Left lung (tissue), 10 donors: ENCODE measurements around the gene SERPINI1. TPM values are rescaled to one million over a fixed set of nuclear protein-coding genes. Genes with fewer than 3 reads are reported as not detected.
"Not testable (repeated sequence)": the region's sequence is repeated elsewhere in the genome, so short reads cannot be mapped to it uniquely, and the experiment has no call there.

Source experiments
- ATAC-seq: fragments of 200-7000 bp; cut with Tn5 transposase; one replicate; pipeline ENCODE4 v1.9.1; 2020; ENCODE audit warnings: moderate library complexity
- DNase-seq, 4 donors: peaks; one replicate each; pipeline ENCODE4 v3.0.0-alpha.2; 2013 to 2020
- H3K27ac ChIP-seq, 2 donors: fragments of 200-600 bp; sonication (generic) in 1 of 2; one replicate each; pipeline versions ENCODE4 v1.5.0 to v1.8.0; 2020 to 2021
- H3K27me3 ChIP-seq, 2 donors: fragments of 200-600 bp; sonication (generic) in 1 of 2; one replicate each; pipeline versions ENCODE4 v1.5.0 to v1.8.0; 2020 to 2021
- H3K36me3 ChIP-seq, 2 donors: fragments of 200-600 bp; sonication (generic) in 1 of 2; one replicate each; pipeline versions ENCODE4 v1.5.0 to v1.8.0; 2020 to 2021
- H3K4me1 ChIP-seq, 2 donors: fragments of 200-600 bp; one replicate each; pipeline ENCODE4 v1.8.0; 2021
- H3K4me3 ChIP-seq, 2 donors: fragments of 200-600 bp; sonication (generic) in 1 of 2; one replicate each; pipeline versions ENCODE4 v1.5.0 to v1.8.0; 2020 to 2021; ENCODE audit warnings: mild to moderate bottlenecking in 1 of 2
- H3K9me3 ChIP-seq, 2 donors: fragments of 200-600 bp; sonication (generic) in 1 of 2; one replicate each; pipeline versions ENCODE4 v1.5.0 to v1.8.0; 2020 to 2021
- CTCF ChIP-seq, 2 donors: fragments of 200-600 bp; sonication (generic) in 1 of 2; IDR thresholded peaks; one replicate each; pipeline versions ENCODE4 v1.5.0 to v1.8.0; 2021; ENCODE audit warnings: antibody characterized with exemption in 2 of 2
- intact Hi-C, 2 donors: fragments of 100-400 bp; cut with DNase I; formaldehyde crosslinking; loops; one replicate each; pipeline versions ENCODE4 v1.11.2 to v1.14.2; 2022
- polyA plus RNA-seq, 6 donors: library from polyadenylated mRNA; unstranded; fragments of 120-200 nt; gene quantifications; one replicate each; pipeline ENCODE4 v1.2.1, GENCODE V29; 2013; ENCODE audit not compliant: insufficient read length in 6 of 6
- total RNA-seq, 2 donors: library from RNA; stranded (reverse); fragmentation: NEBNext Ultra II Directional; extraction: Animal tissue kit (Norgen Biotek cat#: 25700); gene quantifications; one replicate each; pipeline ENCODE4 v1.2.1, GENCODE V29; 2021
- donor health status: DM: no; HTN: yes; CAD: no.
- donor health status: DM: no; HTN: no; CAD: no.

The SERPINI1 gene
- total and polyA plus RNA-seq, 8 donors: 6.1 to 19.5 (median 11.2) TPM

- no peaks in the 10 kb centered on the region for H3K9me3 ChIP-seq
- peaks cover 7 to 10% of the 10 kb centered on the region in 2 donors for H3K4me1 ChIP-seq
- H3K27ac ChIP-seq: no peak overlapping the region
- ATAC-seq: peak; percentile 84
- no peak overlapping the region for H3K4me3 ChIP-seq
- H3K27me3 ChIP-seq: no peaks in the 10 kb centered on the region
- H3K36me3 ChIP-seq: no peaks in the 10 kb centered on the region
- DNase-seq: peak in 1 of 4 donors; percentile 45
- intact Hi-C loops: no loop called here
- no peak for TF ChIP-seq CTCF (IDR thresholded peaks at IDR 0.05)
These were observed 79.0 kb downstream of the SERPINI1 start for GRCh38 chr3:167814441-167814951.

GRCh38 chr3:167816953-167817352 is 81.4 kb downstream of the SERPINI1 start:
- no peaks in the 10 kb centered on the region for H3K9me3 ChIP-seq
- peaks cover 7 to 10% of the 10 kb centered on the region in 2 donors for H3K4me1 ChIP-seq
- no peaks in the 10 kb centered on the region for H3K27me3 ChIP-seq
- ATAC-seq (no peak), DNase-seq (no peak)
- no peak overlapping the region for H3K27ac ChIP-seq
- H3K4me3 ChIP-seq: no peak overlapping the region
- intact Hi-C loops: no loop called here
- H3K36me3 ChIP-seq: no peaks in the 10 kb centered on the region
- no peak for TF ChIP-seq CTCF (IDR thresholded peaks at IDR 0.05)

- no peaks in the 10 kb centered on the region for H3K36me3 ChIP-seq
- no peaks in the 10 kb centered on the region for H3K9me3 ChIP-seq
- H3K4me1 ChIP-seq: no peaks in the 10 kb centered on the region
- no peak for TF ChIP-seq CTCF (IDR thresholded peaks at IDR 0.05)
- no peak overlapping the region for H3K27ac ChIP-seq
- ATAC-seq (no peak), DNase-seq (peak in 1 of 4 donors; percentile 54)
- H3K4me3 ChIP-seq: no peak overlapping the region
- intact Hi-C loops: no loop called here
- H3K27me3 ChIP-seq: no peaks in the 10 kb centered on the region
These were observed 84.8 kb downstream of the SERPINI1 start for GRCh38 chr3:167820102-167820865.

- Histone ChIP-seq H3K4me1 (no peaks in the 10 kb centered on the region), H3K9me3 (no peaks in the 10 kb centered on the region), H3K27ac (no peak overlapping the region), H3K4me3 (no peak overlapping the region), H3K36me3 (no peaks in the 10 kb centered on the region), H3K27me3 (no peaks in the 10 kb centered on the region)
- peak in 1 of 4 donors; percentile 43 for DNase-seq
- intact Hi-C loops: no loop called here
- ATAC-seq: no peak
- no peak for TF ChIP-seq CTCF (IDR thresholded peaks at IDR 0.05)
These were observed 85.8 kb downstream of the SERPINI1 start for GRCh38 chr3:167821248-167821805.

GRCh38 chr3:167823738-167824137 is 88.2 kb downstream of the SERPINI1 start:
- H3K4me1 ChIP-seq: no peaks in the 10 kb centered on the region
- ATAC-seq (no peak), DNase-seq (no peak)
- no peaks in the 10 kb centered on the region for H3K36me3 ChIP-seq
- no peak for TF ChIP-seq CTCF (IDR thresholded peaks at IDR 0.05)
- no peaks in the 10 kb centered on the region for H3K9me3 ChIP-seq
- intact Hi-C loops: no loop called here
- H3K27ac ChIP-seq: no peak overlapping the region
- no peak overlapping the region for H3K4me3 ChIP-seq
- no peaks in the 10 kb centered on the region for H3K27me3 ChIP-seq

- ATAC-seq, H3K4me1 ChIP-seq, H3K36me3 ChIP-seq, H3K9me3 ChIP-seq, intact Hi-C loops, H3K27me3 ChIP-seq, H3K27ac ChIP-seq, H3K4me3 ChIP-seq: not testable (repeated sequence)
- DNase-seq: peak in 1 of 4 donors; percentile 45
These were observed 92.1 kb downstream of the SERPINI1 start for GRCh38 chr3:167827588-167827987.
